ENCODE data around the gene ADAMTSL5.
A peak's percentile ranks its signal among the peaks of the same experiment; 100 is the strongest.

Gene ADAMTSL5

GRCh38 chr19:1494115-1494815, 18.6 kb downstream of the ADAMTSL5 start:
- DNase-seq, result no peak
- intact Hi-C loops (cut with DNase I; ENCODE audit: low total_unique reads), result loop anchor here (5.0 kb wide), 1 partner anchor 257 kb away; the partner anchor contains the start of gene CBARP
- Histone ChIP-seq H3K27me3 (peaks cover 0 to 50% of the 10 kb centered on the region in 2 donors), H3K36me3 (no peaks in the 10 kb centered on the region), H3K9me3 (no peaks in the 10 kb centered on the region), H3K4me3 (no peak overlapping the region), H3K27ac (no peak overlapping the region), H3K4me1 (peaks cover 0 to 24% (median 16%) of the 10 kb centered on the region in 4 donors)
- TF ChIP-seq CTCF (IDR thresholded peaks at IDR 0.05), result no peak

GRCh38 chr19:1492474-1493006, 20.3 kb downstream of the ADAMTSL5 start:
- no peaks in the 10 kb centered on the region for H3K9me3 ChIP-seq
- peaks cover 0 to 24% (median 16%) of the 10 kb centered on the region in 4 donors for H3K4me1 ChIP-seq
- H3K27ac ChIP-seq, result no peak overlapping the region
- DNase-seq, result no peak
- intact Hi-C loops (cut with DNase I; ENCODE audit: low total_unique reads), result loop anchor here (5.0 kb wide), 1 partner anchor 255 kb away; the partner anchor contains the start of gene CBARP
- TF ChIP-seq CTCF (IDR thresholded peaks at IDR 0.05), result no peak
- no peak overlapping the region for H3K4me3 ChIP-seq
- no peaks in the 10 kb centered on the region for H3K36me3 ChIP-seq
- peaks cover 0 to 42% of the 10 kb centered on the region in 2 donors for H3K27me3 ChIP-seq

GRCh38 chr19:1491849-1492170, 21.0 kb downstream of the ADAMTSL5 start:
- no peaks in the 10 kb centered on the region for H3K36me3 ChIP-seq
- no peaks in the 10 kb centered on the region for H3K9me3 ChIP-seq
- intact Hi-C loops (cut with DNase I; ENCODE audit: low total_unique reads), result loop anchor here (5.0 kb wide), 1 partner anchor 255 kb away; the partner anchor contains the start of gene CBARP
- no peak for TF ChIP-seq CTCF (IDR thresholded peaks at IDR 0.05)
- no peak for DNase-seq
- peaks cover 0 to 34% of the 10 kb centered on the region in 2 donors for H3K27me3 ChIP-seq
- H3K4me3 ChIP-seq, result no peak overlapping the region
- no peak overlapping the region for H3K27ac ChIP-seq
- H3K4me1 ChIP-seq, result peaks cover 0 to 24% (median 16%) of the 10 kb centered on the region in 4 donors

- H3K27me3 ChIP-seq, result peaks cover 0 to 29% of the 10 kb centered on the region in 2 donors
- H3K4me1 ChIP-seq, result peaks cover 0 to 21% (median 16%) of the 10 kb centered on the region in 4 donors
- intact Hi-C loops (cut with DNase I; ENCODE audit: low total_unique reads), result loop anchor here (5.0 kb wide), 1 partner anchor 254 kb away; the partner anchor contains the start of gene CBARP
- H3K9me3 ChIP-seq, result no peaks in the 10 kb centered on the region
- H3K27ac ChIP-seq, result peak within 1 kb of the TSS; percentile 59 to 62
- no peak for TF ChIP-seq CTCF (IDR thresholded peaks at IDR 0.05)
- H3K36me3 ChIP-seq, result no peaks in the 10 kb centered on the region
- no peak for DNase-seq
- peak within 1 kb of the TSS; percentile 50 to 63 for H3K4me3 ChIP-seq
Measured at GRCh38 chr19:1491114-1491848, 21.5 kb downstream of the ADAMTSL5 start, which contains the start of gene REEP6. Gene REEP6, plus strand, starts transcription at chr19:1491181. Its CDS starts 89 bp downstream, at chr19:1491270.

- Histone ChIP-seq H3K27ac (peak within 1 kb of the TSS; percentile 59 to 62), H3K4me1 (peaks cover 0 to 21% (median 16%) of the 10 kb centered on the region in 4 donors), H3K4me3 (peak within 1 kb of the TSS; percentile 50 to 63), H3K27me3 (peaks cover 0 to 21% of the 10 kb centered on the region in 2 donors), H3K36me3 (no peaks in the 10 kb centered on the region), H3K9me3 (no peaks in the 10 kb centered on the region)
- peak; percentile 98 to 99 for DNase-seq
- intact Hi-C loops (cut with DNase I; ENCODE audit: low total_unique reads), result loop anchor here (5.0 kb wide), 1 partner anchor 253 kb away; the partner anchor contains the start of gene CBARP
- no peak for TF ChIP-seq CTCF (IDR thresholded peaks at IDR 0.05)
Measured at GRCh38 chr19:1490311-1491113, 22.3 kb downstream of the ADAMTSL5 start, which contains the start of gene PCSK4. Gene PCSK4, minus strand, starts transcription at chr19:1490350. Its CDS starts 4 bp downstream, at chr19:1490346.
